IMR-90 (cell line): Measurements from ENCODE around the gene GP5. TPM values are rescaled to one million over a fixed set of nuclear protein-coding genes. Genes with fewer than 3 reads are reported as not detected.

Experiments
- ATAC-seq: fragments of 200-7000 bp; cut with Tn5 transposase; 2 replicates; pipeline ENCODE4 v1.9.1; 2020; ENCODE audit warnings: low read depth, mild to moderate bottlenecking, moderate library complexity
- BruUV-seq: library from RNA; stranded (reverse); fragments of 400-500 nt; replicated peaks from 2 replicates; lab custom pipeline; 2021; lab: Mats Ljungman, UMichigan
- CTCF ChIA-PET: fragments of 300-600 bp; formaldehyde crosslinking; extraction: SDS; loops from one replicate; lab custom pipeline; 2021; ENCODE audit warnings: antibody characterized with exemption; lab: Yijun Ruan, JAX
- POLR2A ChIA-PET: fragments of 300-600 bp; sonication (Branson Sonifier 250); formaldehyde crosslinking; loops from one replicate; lab custom pipeline; 2022; ENCODE audit warnings: antibody characterized with exemption; ENCODE audit not compliant: unreplicated experiment; lab: Charles Lee
- DNase-seq: peaks from one replicate; pipeline ENCODE4 v3.0.0; 2013
- H2AFZ ChIP-seq: replicated peaks from 2 replicates; pipeline ENCODE3; 2013; ENCODE audit warnings: low read length, mild to moderate bottlenecking; ENCODE audit not compliant: poor library complexity
- H2AK5ac ChIP-seq: 2 replicates; pipeline ENCODE4 v1.6.1; 2013; ENCODE audit warnings: low read depth, low read length, inconsistent platforms
- H2AK9ac ChIP-seq: replicated peaks from 2 replicates; pipeline ENCODE3; 2013; ENCODE audit warnings: mild to moderate bottlenecking, low read depth, low read length, moderate library complexity; ENCODE audit not compliant: poor library complexity
- H2BK120ac ChIP-seq: 2 replicates; pipeline ENCODE4 v1.6.1; 2013; ENCODE audit warnings: low read depth, low read length, inconsistent platforms
- H2BK15ac ChIP-seq: 3 replicates; pipeline ENCODE4 v1.6.1; 2013; ENCODE audit warnings: low read depth, low read length, inconsistent platforms
- H2BK20ac ChIP-seq: 2 replicates; pipeline ENCODE4 v1.6.1; 2013; ENCODE audit warnings: low read depth, mild to moderate bottlenecking, inconsistent platforms, low read length, moderate library complexity
- H2BK5ac ChIP-seq: 2 replicates; pipeline ENCODE4 v1.6.1; 2013; ENCODE audit warnings: mild to moderate bottlenecking, low read depth, low read length, inconsistent platforms; ENCODE audit not compliant: poor library complexity, severe bottlenecking
- H3K14ac ChIP-seq: replicated peaks from 2 replicates; pipeline ENCODE4 v1.6.1; 2013; ENCODE audit warnings: low read depth, low read length, inconsistent platforms
- H3K18ac ChIP-seq: 2 replicates; pipeline ENCODE4 v1.6.1; 2013; ENCODE audit warnings: low read depth, low read length, control low read depth
- H3K23ac ChIP-seq: 2 replicates; pipeline ENCODE4 v1.6.1; 2013; ENCODE audit warnings: low read depth, low read length, inconsistent platforms
- H3K27ac ChIP-seq: 2 replicates; pipeline ENCODE4 v1.5.1; 2013; ENCODE audit warnings: mild to moderate bottlenecking, control low read depth, low read length; ENCODE audit not compliant: insufficient read depth
- H3K27me3 ChIP-seq: 2 replicates; pipeline ENCODE4 v1.6.1; 2013; ENCODE audit warnings: low read length; ENCODE audit not compliant: control insufficient read depth, insufficient read depth
- H3K36me3 ChIP-seq: 2 replicates; pipeline ENCODE4 v1.6.1; 2013; ENCODE audit warnings: low read length, mixed read lengths; ENCODE audit not compliant: control insufficient read depth, insufficient read depth
- H3K4ac ChIP-seq: 2 replicates; pipeline ENCODE4 v1.6.1; 2013; ENCODE audit warnings: low read depth, low read length, inconsistent platforms
- H3K4me1 ChIP-seq: 2 replicates; pipeline ENCODE4 v1.6.1; 2013; ENCODE audit warnings: low read length, mixed read lengths; ENCODE audit not compliant: control insufficient read depth, insufficient read depth
- H3K4me2 ChIP-seq: 2 replicates; pipeline ENCODE4 v1.6.1; 2013; ENCODE audit warnings: low read depth, mild to moderate bottlenecking, control low read depth, low read length, moderate library complexity
- H3K4me3 ChIP-seq: 2 replicates; pipeline ENCODE4 v1.5.1; 2013; ENCODE audit warnings: low read depth, mild to moderate bottlenecking, control low read depth, low read length, moderate library complexity; ENCODE audit not compliant: insufficient read depth
- H3K56ac ChIP-seq: 2 replicates; pipeline ENCODE4 v1.6.1; 2013; ENCODE audit warnings: low read length, inconsistent platforms; ENCODE audit not compliant: insufficient read depth; ENCODE audit errors: extremely low read depth
- H3K79me1 ChIP-seq, 2 experiments: 2 replicates each; pipeline ENCODE4 v1.6.1; 2013; ENCODE audit warnings: low read length in 2 of 2, inconsistent platforms in 1 of 2, low read depth in 1 of 2
- H3K9ac ChIP-seq: 2 replicates; pipeline ENCODE4 v1.6.1; 2013; ENCODE audit warnings: low read depth, low read length, control low read depth
- H3K9me1 ChIP-seq: 2 replicates; pipeline ENCODE4 v1.6.1; 2013; ENCODE audit warnings: low read length, inconsistent platforms; ENCODE audit not compliant: insufficient read depth
- H3K9me3 ChIP-seq: 2 replicates; pipeline ENCODE4 v1.6.1; 2013; ENCODE audit warnings: low read length; ENCODE audit not compliant: control insufficient read depth, insufficient read depth
- H4K20me1 ChIP-seq: 2 replicates; pipeline ENCODE4 v1.6.1; 2013; ENCODE audit warnings: low read length, inconsistent platforms; ENCODE audit not compliant: insufficient read depth
- H4K5ac ChIP-seq: 2 replicates; pipeline ENCODE4 v1.6.1; 2013; ENCODE audit warnings: mild to moderate bottlenecking, low read depth, low read length, control low read depth
- H4K8ac ChIP-seq, 2 experiments: 2 replicates each; pipeline ENCODE4 v1.6.1; 2013; ENCODE audit warnings: low read depth in 2 of 2, low read length in 2 of 2, control low read depth in 1 of 2, inconsistent platforms in 1 of 2
- H4K91ac ChIP-seq: 2 replicates; pipeline ENCODE4 v1.6.1; 2013; ENCODE audit warnings: low read depth, low read length, inconsistent platforms; ENCODE audit not compliant: insufficient read depth
- MAFK ChIP-seq: IDR thresholded peaks from 2 replicates; pipeline ENCODE4 v1.6.1; 2012; ENCODE audit warnings: low read depth, low read length, improper control_type of control experiment
- WGBS, 2 experiments: methylation state at CpG; one replicate each; pipeline versions ENCODE4 v1.1.5 to v1.1.7; 2013; ENCODE audit warnings: missing lambda C conversion rate in 2 of 2; ENCODE audit not compliant: insufficient read length in 1 of 2; ENCODE audit errors: extremely low coverage in 2 of 2; 5-methylcytosine and 5-hydroxymethylcytosine counted together
- dilution Hi-C: fragments of 300-500 bp; cut with HindIII; formaldehyde crosslinking; loops from one replicate; pipeline ENCODE4 v1.14.3; 2018; ENCODE audit warnings: low sequenced_read_pairs; ENCODE audit not compliant: unreplicated experiment
- in situ Hi-C: fragments of 300-500 bp; cut with MboI; formaldehyde crosslinking; loops from 3 replicates; pipeline ENCODE4 v1.14.3; 2019; ENCODE audit warnings: low sequenced_read_pairs, inconsistent platforms, mixed read lengths
- intact Hi-C: fragments of 100-400 bp; cut with micrococcal nuclease; formaldehyde crosslinking; loops from 2 replicates; pipeline ENCODE4 v1.10.0; 2022
- polyA plus RNA-seq, 3 experiments: library from polyadenylated mRNA; depleted of rRNA; stranded (reverse); fragments of >200 nt; gene quantifications; 2 replicates each; pipeline ENCODE4 v1.2.3, GENCODE V29; 2012; ENCODE audit warnings: low replicate concordance in 1 of 3
- total RNA-seq: library from RNA; depleted of rRNA; stranded (reverse); fragments of >200 nt; gene quantifications from 2 replicates; pipeline ENCODE4 v1.2.3, GENCODE V29; 2012

GP5 gene
- total and polyA plus RNA-seq, 2 of the 4 experiments (the other 2 are of a cell fraction): under 0.01 to 0.12 TPM

DNA sequence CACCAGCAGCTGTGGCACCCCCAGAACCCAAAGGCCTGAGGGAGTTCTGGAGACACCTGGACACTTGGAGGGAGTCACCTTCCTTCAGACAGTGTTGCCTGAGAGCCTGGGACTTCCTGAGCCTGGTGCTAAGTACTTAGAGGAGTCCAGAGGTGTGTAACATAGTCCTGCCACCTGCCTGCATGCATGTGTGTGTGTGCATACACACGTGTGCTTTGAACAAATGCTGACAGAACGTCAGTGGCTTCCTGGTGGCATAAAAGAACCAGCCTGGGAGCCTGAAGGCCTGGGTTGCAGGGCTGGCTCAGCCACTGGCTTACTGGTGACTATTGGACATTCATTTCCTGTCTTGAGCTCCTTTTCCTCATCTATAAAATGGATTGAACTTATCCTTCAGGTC, 44.8 kb downstream of the GP5 start:
- Histone ChIP-seq H3K4ac (no peak overlapping the region), H3K4me2 (no peak overlapping the region), H3K79me1 (no peaks in the 10 kb centered on the region), H3K9me3 (no peaks in the 10 kb centered on the region), H3K27ac (no peak overlapping the region), H3K9me1 (peaks cover 16% of the 10 kb centered on the region), H2BK120ac (no peak overlapping the region), H4K8ac (no peak overlapping the region), H3K4me1 (peaks cover 3% of the 10 kb centered on the region), H3K56ac (no peak overlapping the region), H2AK5ac (no peak overlapping the region), H3K14ac (no peak overlapping the region), H2AFZ (no peak overlapping the region), H4K91ac (no peak overlapping the region), H2AK9ac (peak overlapping the region; percentile 73), H3K4me3 (no peak overlapping the region), H2BK20ac (no peak overlapping the region), H3K18ac (no peak overlapping the region), H4K5ac (no peak overlapping the region), H4K20me1 (no peaks in the 10 kb centered on the region), H2BK5ac (no peak overlapping the region), H3K23ac (no peak overlapping the region), H3K27me3 (peaks cover 16% of the 10 kb centered on the region), H3K9ac (no peak overlapping the region), H2BK15ac (no peak overlapping the region), H3K36me3 (no peaks in the 10 kb centered on the region)
- TF ChIP-seq MAFK: no peak
- ATAC-seq (no peak), DNase-seq (no peak)
- ChIA-PET CTCF (no interaction called here), POLR2A (no interaction called here)
- intact Hi-C loops: no loop called here
- dilution Hi-C loops: no loop called here
- BruUV-seq: no TSS peak
- WGBS, 2 experiments: 50% methylated on average over 1 of the region's 2 CpGs; no CpG with 5 or more reads in 1 of the 2 experiments
- in situ Hi-C loops: loop anchor here (5.0 kb wide), 1 partner anchor 38 kb away; no protein-coding TSS in a partner anchor
